Epithelial cell of proximal tubule (primary cell): ENCODE data around the gene CACNG8. TPM values are rescaled to one million over a fixed set of nuclear protein-coding genes. Genes with fewer than 3 reads are reported as not detected.
"Not testable (repeated sequence)": the region's sequence is repeated elsewhere in the genome, so short reads cannot be mapped to it uniquely, and the experiment has no call there.

Experiments
- DNase-seq: peaks from one replicate; pipeline ENCODE4 v3.0.0-alpha.2; 2011; ENCODE audit warnings: low read depth
- H3K4me3 ChIP-seq: 2 replicates; pipeline ENCODE4 v1.5.1; 2011; ENCODE audit warnings: low read depth, mild to moderate bottlenecking, low read length
- total RNA-seq: library from RNA; depleted of rRNA; stranded (reverse); fragments of >200 nt; gene quantifications from 2 replicates; pipeline ENCODE4 v1.2.3, GENCODE V29; 2015
- TF ChIP-seq, protein P1 (sequence below): conservative IDR thresholded peaks from 2 replicates; pipeline ENCODE4 v1.5.1; 2012; ENCODE audit warnings: low read depth, mild to moderate bottlenecking, low read length

Gene CACNG8
- total RNA-seq, 1 donor from 2014 or later: not detected

DNA sequence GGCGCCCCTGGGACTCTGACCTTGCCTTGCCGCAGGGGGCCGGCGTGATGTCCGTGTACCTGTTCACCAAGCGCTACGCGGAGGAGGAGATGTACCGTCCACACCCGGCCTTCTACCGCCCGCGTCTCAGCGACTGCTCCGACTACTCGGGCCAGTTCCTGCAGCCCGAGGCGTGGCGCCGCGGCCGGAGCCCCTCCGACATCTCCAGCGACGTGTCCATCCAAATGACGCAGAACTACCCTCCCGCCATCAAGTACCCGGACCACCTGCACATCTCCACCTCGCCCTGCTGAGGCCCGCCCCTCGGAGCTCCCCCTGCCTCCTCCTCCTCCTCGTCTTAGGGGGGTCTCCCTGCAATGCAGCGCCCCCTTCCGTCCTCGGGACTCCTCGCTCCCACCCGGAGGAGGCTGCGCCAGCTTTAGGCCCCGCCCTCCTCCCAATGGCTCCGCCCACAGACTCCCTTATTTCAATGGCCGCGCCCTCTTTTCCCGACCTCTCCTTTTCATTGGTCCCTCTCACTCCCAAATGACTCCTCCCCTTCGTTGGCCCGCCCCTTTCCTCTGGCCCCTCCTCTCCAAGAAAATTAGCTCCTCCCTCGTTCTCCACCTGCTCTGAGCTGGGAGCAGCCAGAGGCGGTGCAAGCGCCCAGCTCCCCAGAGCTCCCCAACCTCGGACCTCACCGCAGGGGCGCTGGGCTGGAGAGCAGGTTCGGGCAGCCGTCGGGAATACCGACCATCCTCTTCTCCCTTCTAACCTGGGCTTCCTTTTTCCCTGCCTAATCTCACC, 20.5 kb upstream of the CACNG8 start:
- no peak for DNase-seq
- H3K4me3 ChIP-seq: no peak overlapping the region
- TF ChIP-seq, protein P1, sequence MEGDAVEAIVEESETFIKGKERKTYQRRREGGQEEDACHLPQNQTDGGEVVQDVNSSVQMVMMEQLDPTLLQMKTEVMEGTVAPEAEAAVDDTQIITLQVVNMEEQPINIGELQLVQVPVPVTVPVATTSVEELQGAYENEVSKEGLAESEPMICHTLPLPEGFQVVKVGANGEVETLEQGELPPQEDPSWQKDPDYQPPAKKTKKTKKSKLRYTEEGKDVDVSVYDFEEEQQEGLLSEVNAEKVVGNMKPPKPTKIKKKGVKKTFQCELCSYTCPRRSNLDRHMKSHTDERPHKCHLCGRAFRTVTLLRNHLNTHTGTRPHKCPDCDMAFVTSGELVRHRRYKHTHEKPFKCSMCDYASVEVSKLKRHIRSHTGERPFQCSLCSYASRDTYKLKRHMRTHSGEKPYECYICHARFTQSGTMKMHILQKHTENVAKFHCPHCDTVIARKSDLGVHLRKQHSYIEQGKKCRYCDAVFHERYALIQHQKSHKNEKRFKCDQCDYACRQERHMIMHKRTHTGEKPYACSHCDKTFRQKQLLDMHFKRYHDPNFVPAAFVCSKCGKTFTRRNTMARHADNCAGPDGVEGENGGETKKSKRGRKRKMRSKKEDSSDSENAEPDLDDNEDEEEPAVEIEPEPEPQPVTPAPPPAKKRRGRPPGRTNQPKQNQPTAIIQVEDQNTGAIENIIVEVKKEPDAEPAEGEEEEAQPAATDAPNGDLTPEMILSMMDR: no peak

DNA sequence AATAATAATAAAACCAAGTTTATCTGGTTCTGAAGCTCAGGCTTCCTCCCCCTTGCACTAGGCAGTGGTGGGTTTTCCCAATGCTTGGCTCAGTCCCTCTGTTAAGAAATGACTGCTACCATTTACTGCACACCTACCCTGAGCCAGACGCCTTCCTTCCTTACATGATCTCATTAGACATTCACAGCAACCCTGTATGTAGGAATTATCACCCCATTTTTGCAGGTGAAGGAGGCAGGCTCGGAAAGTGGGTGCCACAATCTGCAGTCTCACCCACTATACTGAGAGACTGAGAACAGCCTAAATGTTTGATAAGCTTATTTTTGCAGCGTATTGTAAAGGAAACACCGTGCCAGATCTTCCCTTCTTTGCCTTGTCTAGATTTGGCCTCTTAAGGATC, 18.3 kb upstream of the CACNG8 start:
- no peak for DNase-seq
- TF ChIP-seq, protein P1: no peak

DNA sequence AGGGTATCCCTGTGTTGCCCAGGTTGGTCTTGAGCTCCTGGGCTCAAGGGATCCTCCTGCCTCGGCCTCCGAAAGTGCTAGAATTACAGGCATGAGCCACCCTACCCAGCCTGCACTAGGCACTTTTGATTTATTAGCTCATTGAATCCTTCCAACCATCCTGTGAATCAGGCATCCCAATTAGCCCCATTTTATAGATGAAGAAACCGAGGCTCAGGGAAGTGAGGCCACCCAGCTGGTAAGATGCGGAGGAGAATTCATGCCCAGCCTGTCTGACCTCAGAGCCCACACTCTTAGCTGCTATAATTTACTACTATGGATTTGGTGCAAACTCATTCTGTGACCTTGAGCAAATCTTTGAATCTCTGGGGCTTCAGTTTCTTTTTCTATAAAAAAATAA, 17.8 kb upstream of the CACNG8 start:
- TF ChIP-seq, protein P1: no peak
- no peak overlapping the region for H3K4me3 ChIP-seq
- no peak for DNase-seq

More for the DNA sequence above, 18.3 kb upstream of the CACNG8 start:
- no peak overlapping the region for H3K4me3 ChIP-seq

DNA sequence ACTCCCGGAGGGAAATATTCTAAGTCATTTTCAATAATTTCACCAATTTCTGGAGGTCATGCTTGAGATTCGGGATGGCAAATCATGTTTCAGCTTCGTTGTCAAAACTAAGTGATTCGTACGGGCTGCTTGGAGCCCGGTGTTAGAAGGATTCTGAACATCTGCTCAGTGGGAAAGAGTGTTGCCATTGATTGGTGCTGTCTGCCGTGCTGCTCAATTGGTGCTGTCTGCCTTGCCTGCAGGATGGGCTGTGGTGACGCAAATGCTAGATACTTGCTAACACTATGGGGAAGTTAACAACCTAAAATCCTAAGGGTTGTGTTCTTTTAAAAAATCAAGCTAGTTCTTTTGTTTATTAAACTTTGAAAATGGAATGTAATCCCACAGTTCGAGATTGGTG, 17.3 kb upstream of the CACNG8 start:
- no peak overlapping the region for H3K4me3 ChIP-seq
- TF ChIP-seq, protein P1: no peak
- no peak for DNase-seq

DNA sequence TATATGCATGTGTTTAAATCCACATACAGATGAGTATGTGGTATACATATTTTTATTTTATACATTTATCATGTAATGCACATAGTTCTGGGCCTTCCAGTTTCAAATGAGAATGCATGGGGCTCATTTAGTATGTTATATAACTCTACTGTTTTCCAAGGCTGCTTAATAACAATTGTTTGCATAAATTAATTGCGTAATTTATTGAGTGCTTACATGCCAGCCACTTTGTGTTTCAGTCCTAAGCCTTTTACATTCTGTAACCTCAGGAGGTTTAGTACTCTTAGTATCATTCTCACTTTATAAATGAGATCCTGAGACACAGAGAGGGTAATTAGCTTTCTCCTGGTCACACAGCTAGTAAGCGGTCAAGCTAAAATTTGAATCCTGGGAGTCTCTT, 16.7 kb upstream of the CACNG8 start:
- H3K4me3 ChIP-seq: no peak overlapping the region
- TF ChIP-seq, protein P1: no peak
- no peak for DNase-seq

DNA sequence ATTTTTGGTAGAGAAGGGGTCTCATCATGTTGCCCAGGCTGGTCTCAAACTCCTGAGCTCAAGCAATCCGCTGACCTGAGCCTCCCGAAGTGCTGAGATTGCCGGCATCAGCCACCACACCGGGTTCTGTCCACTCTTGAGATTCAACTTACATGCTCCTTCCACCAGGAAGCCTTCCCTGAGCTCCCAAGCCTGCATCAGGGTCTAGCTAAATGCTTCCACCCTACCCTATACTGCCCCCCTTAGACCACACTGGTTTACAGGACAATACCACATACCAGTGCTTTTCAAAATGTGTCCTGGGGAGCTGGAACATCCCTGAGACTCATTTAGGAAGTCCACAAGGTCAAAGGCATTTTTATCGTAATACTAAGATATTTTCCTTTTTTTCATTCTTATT, 15.1 kb upstream of the CACNG8 start:
- no peak overlapping the region for H3K4me3 ChIP-seq
- TF ChIP-seq, protein P1: no peak
- no peak for DNase-seq

DNA sequence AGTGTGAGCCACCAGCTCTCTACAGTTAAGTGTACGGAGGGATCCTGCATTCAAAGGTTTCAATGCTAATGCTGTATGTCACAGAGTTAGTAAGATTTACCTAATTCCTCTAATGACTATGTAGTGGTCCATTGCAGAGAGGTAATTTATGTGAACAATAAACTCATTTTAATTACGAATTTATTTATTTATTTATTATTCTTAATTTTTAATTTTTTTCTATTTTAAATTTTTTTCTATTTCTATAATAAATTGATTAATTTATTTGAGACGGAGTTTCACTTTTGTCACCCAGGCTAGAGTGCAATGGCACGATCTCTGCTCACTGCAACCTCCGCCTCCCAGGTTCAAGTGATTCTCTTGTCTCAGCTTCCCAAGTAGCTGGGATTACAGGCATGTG, 14.1 kb upstream of the CACNG8 start:
- not testable (repeated sequence) for DNase-seq, H3K4me3 ChIP-seq
